Breast epithelium (tissue), 4 donors: Measurements from ENCODE around the gene ASIC3. TPM values are rescaled to one million over a fixed set of nuclear protein-coding genes. Genes with fewer than 3 reads are reported as not detected.

Experiments
- DNase-seq, 2 donors: peaks; one replicate each; pipeline ENCODE4 v3.0.0-alpha.2; 2019; ENCODE audit warnings: low spot score in 2 of 2
- H3K27ac ChIP-seq, 2 donors: fragments of 200-600 bp; sonication (generic) in 1 of 2; one replicate each; pipeline ENCODE4 v1.5.1; 2016 to 2019; ENCODE audit warnings: mild to moderate bottlenecking in 1 of 2
- H3K27me3 ChIP-seq, 2 donors: fragments of 200-600 bp; sonication (generic) in 1 of 2; one replicate each; pipeline versions ENCODE4 v1.5.1 to v1.6.0; 2017 to 2019; ENCODE audit warnings: control low read depth in 1 of 2, mild to moderate bottlenecking in 1 of 2
- H3K36me3 ChIP-seq: fragments of 200-600 bp; one replicate; pipeline ENCODE4 v1.5.1; 2019
- H3K4me1 ChIP-seq, 2 donors: fragments of 200-600 bp; sonication (generic); one replicate each; pipeline ENCODE4 v1.5.1; 2016 to 2019; ENCODE audit warnings: control low read depth in 1 of 2
- H3K4me3 ChIP-seq, 3 donors: fragments of 200-600 bp; sonication (generic); 1 replicate in 2 of 3; 2 replicates in 1 of 3; pipeline ENCODE4 v1.5.1; 2016 to 2019; ENCODE audit warnings: mild to moderate bottlenecking in 3 of 3, moderate library complexity in 2 of 3
- H3K9me3 ChIP-seq, 2 donors: fragments of 200-600 bp; sonication (generic) in 1 of 2; one replicate each; pipeline ENCODE4 v1.5.1; 2016 to 2019; ENCODE audit warnings: control low read depth in 1 of 2
- CTCF ChIP-seq, 3 donors: fragments of 450-650 bp; IDR thresholded peaks; one replicate each; pipeline ENCODE4 v1.5.1; 2016 to 2017; ENCODE audit warnings: antibody characterized with exemption in 3 of 3, mild to moderate bottlenecking in 3 of 3, moderate library complexity in 3 of 3
- POLR2A ChIP-seq: fragments of 450-650 bp; IDR thresholded peaks from one replicate; pipeline ENCODE4 v1.6.1; 2016; ENCODE audit warnings: antibody characterized with exemption, mild to moderate bottlenecking, moderate library complexity
- POLR2AphosphoS5 ChIP-seq, 3 donors: sonication (generic); formaldehyde crosslinking; IDR thresholded peaks; one replicate each; pipeline ENCODE4 v1.6.1; 2017; ENCODE audit warnings: antibody characterized with exemption in 3 of 3
- intact Hi-C: fragments of 100-400 bp; cut with DNase I; formaldehyde crosslinking; loops from one replicate; pipeline ENCODE4 v1.15.1; 2023; ENCODE audit warnings: low total_unique reads
- total RNA-seq, 3 donors: library from RNA; depleted of rRNA; stranded (reverse); fragments of >200 nt; gene quantifications; one replicate each; pipeline ENCODE4 v1.1.0, GENCODE V29; 2016

The ASIC3 gene
- total RNA-seq, 3 donors from 2014 or later = 1.3 to 3.3 (median 2.3) TPM

GRCh38 chr7:151087245-151088018 is 39.1 kb downstream of the ASIC3 start:
- Histone ChIP-seq H3K4me1 (peaks cover 11 to 25% of the 10 kb centered on the region in 2 donors), H3K9me3 (no peaks in the 10 kb centered on the region), H3K36me3 (no peaks in the 10 kb centered on the region), H3K27me3 (no peaks in the 10 kb centered on the region), H3K4me3 (peak overlapping the region; percentile 75 to 97 (median 76)), H3K27ac (peak overlapping the region; percentile 93 to 96)
- DNase-seq = no peak
- intact Hi-C loops = no loop called here
- TF ChIP-seq POLR2AphosphoS5 (IDR thresholded peaks at IDR 0.05) = no peak
- TF ChIP-seq CTCF (IDR thresholded peaks at IDR 0.05) = no peak
- TF ChIP-seq POLR2A = no peak

- Histone ChIP-seq H3K4me1 (peaks cover 11 to 23% of the 10 kb centered on the region in 2 donors), H3K4me3 (peak overlapping the region; percentile 75 to 97 (median 76)), H3K27me3 (no peaks in the 10 kb centered on the region), H3K27ac (peak overlapping the region; percentile 93 to 96), H3K36me3 (no peaks in the 10 kb centered on the region), H3K9me3 (no peaks in the 10 kb centered on the region)
- intact Hi-C loops = no loop called here
- no peak for DNase-seq
- TF ChIP-seq POLR2AphosphoS5 (IDR thresholded peaks at IDR 0.05) = no peak
- TF ChIP-seq CTCF (IDR thresholded peaks at IDR 0.05) = no peak
- no peak for TF ChIP-seq POLR2A
Observed at GRCh38 chr7:151088019-151088855, 39.9 kb downstream of the ASIC3 start.

- TF ChIP-seq CTCF (IDR thresholded peaks at IDR 0.05) (no peak), POLR2A (peak; percentile 13), POLR2AphosphoS5 (IDR thresholded peaks at IDR 0.05) (peak in 2 of 3 donors; percentile 6 to 49)
- intact Hi-C loops = no loop called here
- no peaks in the 10 kb centered on the region for H3K9me3 ChIP-seq
- H3K27me3 ChIP-seq = no peaks in the 10 kb centered on the region
- H3K4me3 ChIP-seq = peak overlapping the region; percentile 75 to 97 (median 76)
- DNase-seq = peak; percentile 74 to 82
- H3K36me3 ChIP-seq = no peaks in the 10 kb centered on the region
- H3K27ac ChIP-seq = peak overlapping the region; percentile 93 to 96
- peaks cover 11 to 23% of the 10 kb centered on the region in 2 donors for H3K4me1 ChIP-seq
Observed at GRCh38 chr7:151088856-151089699, 40.7 kb downstream of the ASIC3 start.

GRCh38 chr7:151089893-151090730 is 41.8 kb downstream of the ASIC3 start:
- Histone ChIP-seq H3K27me3 (no peaks in the 10 kb centered on the region), H3K36me3 (no peaks in the 10 kb centered on the region), H3K27ac (peak overlapping the region; percentile 93 to 96), H3K4me3 (peak overlapping the region; percentile 75 to 97 (median 76)), H3K9me3 (no peaks in the 10 kb centered on the region), H3K4me1 (peaks cover 11 to 23% of the 10 kb centered on the region in 2 donors)
- intact Hi-C loops = no loop called here
- TF ChIP-seq CTCF (IDR thresholded peaks at IDR 0.05) (no peak), POLR2A (no peak), POLR2AphosphoS5 (IDR thresholded peaks at IDR 0.05) (no peak)
- DNase-seq = no peak
